Upper lobe of left lung (tissue), 4 donors: ENCODE results near the gene TMEM9B.

Source experiments
- POLR2A ChIP-seq, 4 donors: fragments of 450-650 bp; IDR thresholded peaks; one replicate each; pipeline ENCODE4 v1.5.1; 2016 to 2017; ENCODE audit warnings: antibody characterized with exemption in 4 of 4, mild to moderate bottlenecking in 2 of 4
- TF ChIP-seq, protein P1 (sequence below), 6 experiments: fragments of 450-650 bp in 4 of 6; fragments of 200-600 bp in 2 of 6; sonication (generic) in 2 of 6; IDR thresholded peaks; one replicate each; pipeline ENCODE4 v1.5.1; 2016 to 2019; ENCODE audit warnings: antibody characterized with exemption in 6 of 6

DNA sequence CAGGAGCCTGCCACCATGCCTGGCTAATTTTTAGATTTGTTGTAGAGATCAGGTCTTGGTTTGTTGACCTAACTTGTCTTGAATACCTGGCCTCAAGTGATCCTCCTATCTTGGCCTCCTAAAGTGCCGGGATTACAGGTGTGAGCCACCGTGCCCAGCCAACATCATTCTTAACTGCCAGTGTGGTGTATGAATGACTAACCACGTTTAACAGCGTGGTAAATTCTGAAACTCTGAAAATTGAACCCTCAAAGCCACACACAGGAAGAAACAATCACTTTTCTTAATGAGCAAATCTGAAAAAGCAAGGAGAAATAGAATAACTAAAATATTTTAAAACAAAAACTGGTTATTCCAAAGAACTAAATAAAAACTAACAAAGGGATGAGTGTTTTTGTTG is 7.4 kb downstream of the TMEM9B start:
- TF ChIP-seq POLR2A (IDR thresholded peaks at IDR 0.05): no peak
- TF ChIP-seq, protein P1, sequence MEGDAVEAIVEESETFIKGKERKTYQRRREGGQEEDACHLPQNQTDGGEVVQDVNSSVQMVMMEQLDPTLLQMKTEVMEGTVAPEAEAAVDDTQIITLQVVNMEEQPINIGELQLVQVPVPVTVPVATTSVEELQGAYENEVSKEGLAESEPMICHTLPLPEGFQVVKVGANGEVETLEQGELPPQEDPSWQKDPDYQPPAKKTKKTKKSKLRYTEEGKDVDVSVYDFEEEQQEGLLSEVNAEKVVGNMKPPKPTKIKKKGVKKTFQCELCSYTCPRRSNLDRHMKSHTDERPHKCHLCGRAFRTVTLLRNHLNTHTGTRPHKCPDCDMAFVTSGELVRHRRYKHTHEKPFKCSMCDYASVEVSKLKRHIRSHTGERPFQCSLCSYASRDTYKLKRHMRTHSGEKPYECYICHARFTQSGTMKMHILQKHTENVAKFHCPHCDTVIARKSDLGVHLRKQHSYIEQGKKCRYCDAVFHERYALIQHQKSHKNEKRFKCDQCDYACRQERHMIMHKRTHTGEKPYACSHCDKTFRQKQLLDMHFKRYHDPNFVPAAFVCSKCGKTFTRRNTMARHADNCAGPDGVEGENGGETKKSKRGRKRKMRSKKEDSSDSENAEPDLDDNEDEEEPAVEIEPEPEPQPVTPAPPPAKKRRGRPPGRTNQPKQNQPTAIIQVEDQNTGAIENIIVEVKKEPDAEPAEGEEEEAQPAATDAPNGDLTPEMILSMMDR (IDR thresholded peaks at IDR 0.05): no peak
